KG1 (cell line): ENCODE results near the gene PAPOLA.

Source experiments
- DNase-seq: peaks from one replicate; lab custom pipeline; 2025; lab: John Stamatoyannopoulos, UW

Gene PAPOLA

GRCh38 chr14:96586056-96586455, 83.9 kb downstream of the PAPOLA start:
- DNase-seq: no peak

GRCh38 chr14:96586921-96587822, 85.0 kb downstream of the PAPOLA start:
- DNase-seq: no peak

GRCh38 chr14:96587823-96588385, 85.7 kb downstream of the PAPOLA start:
- no peak for DNase-seq

- DNase-seq: no peak
These were observed 86.5 kb downstream of the PAPOLA start for GRCh38 chr14:96588410-96589257.

DNA sequence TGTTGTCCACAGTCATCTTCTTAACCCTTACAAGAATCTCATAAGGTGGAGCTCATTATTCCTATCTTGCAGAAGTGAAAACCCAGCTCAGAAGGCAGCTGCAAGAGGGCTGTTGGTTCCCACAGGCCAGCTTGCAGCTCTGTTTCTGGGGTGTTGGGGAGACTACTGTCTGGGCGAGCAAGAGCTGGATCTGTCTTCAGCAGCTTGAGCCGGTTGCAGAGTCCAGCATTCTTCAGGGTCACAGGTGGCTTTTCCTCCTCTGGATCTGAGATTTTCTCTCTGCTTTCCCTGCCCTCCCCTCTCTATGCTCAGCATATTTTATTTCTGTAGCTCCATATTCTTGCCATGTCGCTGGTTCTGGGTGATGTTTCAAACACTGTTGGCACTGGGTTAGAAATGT, 87.4 kb downstream of the PAPOLA start:
- DNase-seq: no peak

GRCh38 chr14:96590190-96590864, 88.1 kb downstream of the PAPOLA start:
- DNase-seq: no peak

- no peak for DNase-seq
These were observed 90.6 kb downstream of the PAPOLA start for GRCh38 chr14:96592591-96593386.

GRCh38 chr14:96594961-96595360, 92.8 kb downstream of the PAPOLA start:
- no peak for DNase-seq

DNA sequence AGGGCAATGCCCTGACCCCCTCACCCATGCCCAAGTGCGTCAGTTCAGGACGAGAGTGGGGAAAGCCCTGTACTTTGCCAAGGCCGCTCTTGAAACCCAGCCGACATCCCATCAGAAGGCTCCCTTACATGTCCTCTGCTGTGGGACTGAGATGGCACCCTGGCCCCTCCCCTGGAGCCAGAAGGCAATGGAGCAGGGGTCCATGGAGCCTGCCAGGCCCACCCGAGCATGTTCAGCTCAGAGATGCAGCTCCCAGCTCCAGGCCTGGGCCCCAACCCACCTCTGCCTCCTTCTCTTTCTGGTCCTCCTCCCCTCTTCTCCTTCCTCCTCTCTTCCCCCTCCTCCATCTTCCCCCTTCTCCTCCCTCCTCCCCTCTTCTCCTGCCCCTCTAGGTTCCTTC, 95.5 kb downstream of the PAPOLA start:
- DNase-seq: no peak

- DNase-seq: no peak
These were observed 96.2 kb downstream of the PAPOLA start for GRCh38 chr14:96598332-96598928.

DNA sequence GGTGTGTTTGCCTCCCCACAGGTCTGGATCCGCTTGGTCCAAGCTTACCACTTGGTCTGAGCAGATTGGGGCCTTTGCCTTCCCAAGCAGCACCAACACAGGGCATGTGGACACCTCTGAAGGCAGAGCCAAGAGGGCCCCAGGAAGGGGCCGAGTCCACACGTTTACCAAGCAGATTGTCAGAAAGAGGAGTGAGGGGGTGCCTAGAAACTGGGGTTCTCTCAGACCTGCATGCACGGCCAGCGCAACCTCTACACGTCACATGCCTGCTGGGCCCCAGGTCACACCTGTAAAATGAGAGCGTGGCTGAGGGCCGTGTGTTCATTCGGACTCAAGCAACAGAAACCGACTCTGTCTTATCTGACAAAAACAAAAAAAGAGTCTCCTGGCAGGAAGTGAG, 96.9 kb downstream of the PAPOLA start:
- no peak for DNase-seq

GRCh38 chr14:96602186-96602585, 100.0 kb downstream of the PAPOLA start:
- no peak for DNase-seq

GRCh38 chr14:96603350-96604255, 101.4 kb downstream of the PAPOLA start:
- DNase-seq: no peak

DNA sequence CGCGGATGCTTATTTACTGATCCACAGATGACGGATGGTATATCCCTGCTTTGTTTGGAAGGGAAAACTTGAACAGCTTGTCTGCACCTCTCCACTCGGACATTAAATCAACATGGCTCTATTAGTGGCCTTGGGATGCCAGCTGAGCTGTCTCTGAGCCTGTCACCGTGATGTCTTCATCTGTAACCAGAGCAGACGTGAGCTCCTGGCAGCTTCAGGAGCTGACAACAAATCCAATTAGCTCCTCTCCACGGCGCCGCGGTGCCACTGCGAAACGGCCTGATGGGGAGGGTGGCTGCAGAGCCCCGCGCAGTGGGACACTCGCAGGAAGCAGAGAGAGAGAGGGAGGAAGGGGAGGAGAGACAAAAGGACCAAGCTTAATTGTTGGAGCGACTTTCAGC, 112.3 kb downstream of the PAPOLA start:
- DNase-seq: no peak

DNA sequence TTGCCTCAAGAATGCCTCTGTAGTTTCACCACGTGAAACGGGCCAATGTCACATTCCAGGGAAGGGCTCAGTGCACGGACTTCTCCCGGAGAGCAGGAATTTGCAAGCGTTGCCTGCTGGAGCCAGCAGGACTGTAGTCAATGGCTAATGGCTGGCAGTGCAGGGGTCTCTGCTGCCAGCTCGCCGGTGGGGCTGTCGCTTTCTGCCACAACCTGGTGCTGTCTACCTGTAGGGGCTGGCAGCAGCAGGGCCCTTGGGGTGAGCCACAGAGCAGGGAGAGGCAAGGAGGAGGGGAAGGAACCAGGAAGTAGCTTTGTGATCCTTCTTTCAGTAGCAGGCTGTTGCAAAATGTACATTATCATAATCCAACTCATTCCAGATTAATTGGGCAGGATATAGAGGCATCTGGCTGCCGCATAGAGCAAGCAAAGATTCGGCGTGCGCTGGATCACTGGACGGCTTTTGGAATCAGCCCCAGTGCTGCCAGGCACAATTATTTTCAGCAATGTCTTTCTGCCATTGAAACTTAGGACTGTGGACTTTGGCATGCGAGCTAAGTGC, 114.1 kb downstream of the PAPOLA start:
- no peak for DNase-seq
